ENCODE data around the gene FRRS1.
"Not testable (repeated sequence)": the region's sequence is repeated elsewhere in the genome, so short reads cannot be mapped to it uniquely, and the experiment has no call there.

The FRRS1 gene

GRCh38 chr1:99763956-99764355, 2.5 kb downstream of the FRRS1 start:
- no peak for DNase-seq

DNA sequence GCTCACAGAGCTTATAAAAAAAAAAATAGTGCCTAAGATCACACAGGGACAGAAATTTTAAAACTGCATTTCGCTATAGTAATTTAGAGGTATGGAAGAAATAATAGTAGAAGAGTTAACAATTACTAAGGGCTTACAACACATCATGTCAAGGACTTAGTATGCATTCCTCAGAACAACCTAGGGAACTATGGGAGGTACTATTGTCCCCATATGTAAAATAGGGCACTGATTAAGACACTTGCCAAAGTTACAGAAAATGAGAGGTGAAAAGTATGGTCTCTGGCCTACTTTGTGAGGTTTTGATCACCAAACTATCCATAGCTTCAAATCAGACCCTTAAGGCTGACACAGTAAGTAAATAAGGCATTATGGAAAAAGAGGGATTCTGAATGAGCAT, 4.7 kb downstream of the FRRS1 start:
- DNase-seq: no peak

GRCh38 chr1:99759518-99760160, 6.8 kb downstream of the FRRS1 start:
- DNase-seq: no peak

DNA sequence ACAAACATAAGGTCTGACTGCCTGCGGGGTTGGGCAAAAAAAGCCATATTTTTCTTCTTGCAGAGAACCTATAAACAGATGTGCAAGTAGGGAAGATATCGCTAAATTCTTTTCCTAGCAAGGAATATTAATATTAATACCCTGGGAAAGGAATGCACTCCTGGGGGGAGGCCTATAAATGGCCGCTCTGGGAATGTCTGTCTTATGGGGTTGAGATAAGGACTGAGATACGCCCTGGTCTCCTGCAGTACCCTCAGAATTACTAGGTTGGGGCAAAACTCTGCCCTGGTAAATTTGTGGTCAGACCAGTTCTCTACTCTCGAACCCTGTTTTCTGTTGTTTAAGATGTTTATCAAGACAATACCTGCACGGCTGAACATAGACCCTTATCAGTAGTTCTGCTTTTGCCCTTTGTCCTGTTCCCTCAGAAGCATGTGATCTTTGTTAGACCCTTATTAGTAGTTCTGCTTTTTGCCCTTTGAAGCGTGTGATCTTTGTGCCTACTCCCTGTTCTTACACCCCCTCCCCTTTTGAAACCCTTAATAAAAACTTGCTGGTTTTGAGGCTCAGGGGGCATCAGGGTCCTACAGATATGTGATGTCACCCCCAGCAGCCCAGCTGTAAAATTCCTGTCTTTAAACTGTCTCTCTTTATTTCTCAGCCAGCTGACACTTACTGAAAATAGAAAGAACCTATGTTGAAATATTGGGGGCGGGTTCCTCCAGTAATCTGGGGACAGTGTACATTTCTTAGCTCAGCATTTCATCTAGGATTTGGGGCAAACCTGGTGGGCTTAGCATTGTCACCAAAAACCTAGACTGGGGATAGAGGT, 7.5 kb downstream of the FRRS1 start:
- not testable (repeated sequence) for DNase-seq

DNA sequence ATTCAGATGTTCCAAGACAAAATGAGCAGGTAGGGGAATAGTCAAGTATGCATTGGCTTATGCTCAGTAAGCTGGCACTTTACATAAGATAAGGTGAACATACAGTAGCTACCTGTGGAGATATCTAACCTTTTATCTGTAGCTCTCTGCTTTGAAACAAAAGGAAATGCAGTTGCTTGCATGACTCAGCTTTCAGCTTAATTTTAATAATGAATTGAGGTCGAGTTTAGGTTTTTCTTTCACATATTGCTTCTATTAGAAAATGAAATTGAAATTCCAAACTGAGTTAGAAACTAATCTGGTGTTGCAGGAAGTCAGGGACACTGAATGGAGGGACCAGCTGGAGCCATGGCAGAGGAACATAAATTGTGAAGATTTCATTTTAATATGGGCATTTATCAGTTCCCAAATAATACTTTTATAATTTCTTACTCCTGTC, 8.3 kb downstream of the FRRS1 start:
- no peak for DNase-seq

DNA sequence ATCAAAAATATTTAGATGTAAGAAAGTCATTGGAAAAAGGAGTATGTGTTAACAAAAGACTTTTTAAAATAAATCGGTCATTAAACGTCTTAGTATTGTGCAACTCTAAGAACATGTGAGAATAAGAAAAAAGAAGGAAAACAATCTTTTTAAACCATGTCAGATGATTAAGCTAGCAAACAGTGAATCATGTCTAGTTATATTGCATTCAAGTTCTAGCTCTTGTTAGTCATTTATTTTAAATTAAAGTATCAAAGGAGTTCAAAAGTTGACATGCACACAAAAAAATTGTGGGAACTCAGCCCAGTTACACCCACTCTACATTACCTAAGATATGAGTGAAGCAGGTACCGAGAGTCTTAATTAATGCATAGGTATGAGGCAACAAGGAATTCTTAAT, 9.8 kb downstream of the FRRS1 start:
- no peak for DNase-seq

GRCh38 chr1:99755664-99756063, 10.8 kb downstream of the FRRS1 start:
- no peak for DNase-seq

- DNase-seq: no peak
Measured at GRCh38 chr1:99754697-99755096, 11.7 kb downstream of the FRRS1 start.

- no peak for DNase-seq
Measured at GRCh38 chr1:99754055-99754626, 12.3 kb downstream of the FRRS1 start.

- DNase-seq: peak; percentile 18
Measured at GRCh38 chr1:99751877-99752504, 14.4 kb downstream of the FRRS1 start.

DNA sequence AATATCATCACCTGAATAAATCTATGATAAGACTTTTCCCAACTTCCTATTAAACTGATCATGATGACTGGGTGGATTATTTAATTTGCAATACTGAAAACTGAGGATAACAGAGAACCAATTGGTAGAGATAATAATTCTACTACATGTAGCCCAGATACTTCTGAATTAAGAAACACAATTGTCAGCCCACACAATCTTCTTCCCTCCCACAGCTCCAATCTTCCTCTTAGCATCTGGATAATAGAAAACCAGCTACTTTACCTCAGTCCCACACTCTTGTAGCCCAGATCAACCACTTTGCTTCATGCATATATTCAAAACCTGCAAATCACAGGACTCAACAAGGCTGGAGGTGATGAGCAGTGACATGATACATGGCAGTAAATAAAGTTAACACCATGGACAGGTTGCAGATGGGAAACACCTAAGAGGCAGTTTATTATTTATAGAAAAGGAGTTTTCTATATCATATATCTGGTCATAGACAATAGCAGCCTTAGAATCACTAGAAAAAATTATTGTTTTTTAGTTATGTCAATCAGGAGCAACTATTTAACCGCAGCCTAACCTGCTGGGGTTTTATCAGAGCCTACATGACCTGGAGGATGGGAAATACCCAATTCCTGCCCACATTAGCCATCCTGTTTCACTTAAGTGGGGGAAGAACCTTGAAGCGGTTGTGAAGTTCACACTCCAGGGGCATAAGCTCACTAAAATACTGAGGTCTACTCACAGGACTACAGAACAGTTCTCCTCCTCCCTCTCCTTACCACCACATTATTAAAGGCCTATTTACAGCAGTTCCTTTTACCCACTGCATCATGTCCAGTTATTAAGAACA, 16.7 kb downstream of the FRRS1 start:
- DNase-seq: no peak

GRCh38 chr1:99748419-99748818, 18.0 kb downstream of the FRRS1 start:
- DNase-seq: no peak

GRCh38 chr1:99745684-99746083, 20.8 kb downstream of the FRRS1 start:
- DNase-seq: no peak

DNA sequence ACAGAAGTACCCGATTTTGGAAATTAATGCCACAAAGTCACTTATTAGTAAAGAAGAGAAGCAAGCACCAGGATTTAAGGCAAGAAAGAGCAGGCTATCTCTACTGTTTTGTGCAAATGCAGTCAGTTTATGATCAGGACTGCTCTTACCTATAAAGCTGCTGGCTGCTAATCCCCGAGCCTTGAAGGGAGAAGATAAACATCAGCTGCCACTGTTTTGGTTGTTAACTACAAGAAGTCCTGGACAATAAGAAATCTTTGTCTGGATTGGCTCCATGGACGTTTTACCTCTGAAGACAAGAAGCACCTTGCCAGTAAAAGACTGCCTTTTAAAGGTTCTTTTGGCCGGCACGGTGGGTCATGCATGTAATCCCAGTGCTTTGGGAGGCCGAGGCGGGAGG, 21.4 kb downstream of the FRRS1 start:
- no peak for DNase-seq

DNA sequence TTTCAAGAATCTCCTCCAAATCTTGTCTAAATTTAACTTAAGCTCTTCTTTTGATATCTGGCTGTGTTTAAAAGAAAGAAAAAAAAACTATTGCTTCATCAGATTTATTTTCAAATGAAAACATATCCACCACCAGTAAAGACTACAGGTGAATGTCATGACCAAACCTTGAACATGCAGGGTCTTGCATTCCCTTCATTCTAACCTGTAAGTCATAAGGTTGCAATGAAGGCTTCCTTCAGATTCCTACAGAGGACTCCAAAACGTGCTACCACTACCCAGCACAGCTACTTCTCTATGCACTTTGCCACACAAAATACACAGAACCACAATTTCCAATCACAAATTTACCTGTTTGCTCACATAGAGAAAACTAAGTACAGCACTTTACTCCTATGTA, 26.3 kb downstream of the FRRS1 start:
- DNase-seq: no peak

DNA sequence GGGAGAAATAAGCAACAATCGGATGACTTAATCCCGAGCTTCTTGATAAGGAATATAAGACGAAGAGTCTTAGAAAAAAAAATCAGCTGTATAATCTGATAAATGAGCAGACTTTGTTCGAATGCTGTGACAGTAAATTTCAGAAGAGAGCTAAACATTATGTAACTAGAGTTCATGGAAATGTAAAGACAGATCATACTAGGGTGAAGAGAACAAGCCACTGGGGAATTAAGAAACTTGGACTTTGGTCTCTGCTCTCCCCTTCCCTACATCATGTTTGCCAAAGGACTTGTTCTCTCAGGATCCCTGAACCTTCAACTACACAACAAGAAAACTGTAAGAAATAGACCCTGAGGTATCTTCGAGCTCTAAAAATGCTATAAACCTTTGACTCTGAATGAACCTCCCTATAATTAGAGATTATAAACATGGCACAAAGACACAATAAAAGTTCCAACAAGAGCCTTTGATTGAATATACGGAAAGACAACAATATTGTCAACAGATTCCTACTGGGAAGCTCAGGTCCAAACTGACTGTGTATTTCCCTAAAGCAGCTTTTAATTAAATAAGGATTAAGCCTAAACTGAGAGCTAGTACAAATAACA, 27.5 kb downstream of the FRRS1 start:
- DNase-seq: no peak

DNA sequence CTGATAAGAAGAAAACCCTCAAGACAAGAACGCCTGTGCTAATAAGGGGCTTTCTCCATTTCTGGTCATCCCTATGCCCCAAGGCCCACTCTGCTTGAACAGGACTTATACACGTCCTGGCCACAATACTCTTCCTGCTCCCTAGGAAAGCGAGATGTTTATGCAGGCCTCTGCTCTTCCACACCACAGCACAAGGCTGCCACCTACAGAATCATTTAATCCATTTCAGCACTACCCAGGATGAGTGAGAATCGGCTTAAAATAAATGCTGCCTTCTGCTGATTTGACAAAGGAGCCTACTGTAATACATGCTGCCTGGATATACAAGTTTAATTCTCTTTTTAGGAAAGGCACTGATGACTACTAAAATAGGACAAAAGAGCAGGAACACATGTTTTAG, 29.4 kb downstream of the FRRS1 start:
- DNase-seq: no peak

GRCh38 chr1:99735852-99736251, 30.6 kb downstream of the FRRS1 start:
- DNase-seq: no peak

GRCh38 chr1:99731384-99731783, 35.1 kb downstream of the FRRS1 start:
- no peak for DNase-seq

GRCh38 chr1:99728494-99729235, 37.8 kb downstream of the FRRS1 start:
- no peak for DNase-seq

- no peak for DNase-seq
Measured at GRCh38 chr1:99727575-99728185, 38.8 kb downstream of the FRRS1 start.
